NCI-H2107 treated with DMSO at 0.1 percent for 48 hours (cell line): ENCODE results near the gene PAM.
A peak's percentile ranks its signal among the peaks of the same experiment; 100 is the strongest.
"Not testable (repeated sequence)": the region's sequence is repeated elsewhere in the genome, so short reads cannot be mapped to it uniquely, and the experiment has no call there.

Source experiments
- DNase-seq: peaks from one replicate; lab custom pipeline; 2025; ENCODE audit not compliant: unreplicated experiment; lab: John Stamatoyannopoulos, UW

Gene PAM

DNA sequence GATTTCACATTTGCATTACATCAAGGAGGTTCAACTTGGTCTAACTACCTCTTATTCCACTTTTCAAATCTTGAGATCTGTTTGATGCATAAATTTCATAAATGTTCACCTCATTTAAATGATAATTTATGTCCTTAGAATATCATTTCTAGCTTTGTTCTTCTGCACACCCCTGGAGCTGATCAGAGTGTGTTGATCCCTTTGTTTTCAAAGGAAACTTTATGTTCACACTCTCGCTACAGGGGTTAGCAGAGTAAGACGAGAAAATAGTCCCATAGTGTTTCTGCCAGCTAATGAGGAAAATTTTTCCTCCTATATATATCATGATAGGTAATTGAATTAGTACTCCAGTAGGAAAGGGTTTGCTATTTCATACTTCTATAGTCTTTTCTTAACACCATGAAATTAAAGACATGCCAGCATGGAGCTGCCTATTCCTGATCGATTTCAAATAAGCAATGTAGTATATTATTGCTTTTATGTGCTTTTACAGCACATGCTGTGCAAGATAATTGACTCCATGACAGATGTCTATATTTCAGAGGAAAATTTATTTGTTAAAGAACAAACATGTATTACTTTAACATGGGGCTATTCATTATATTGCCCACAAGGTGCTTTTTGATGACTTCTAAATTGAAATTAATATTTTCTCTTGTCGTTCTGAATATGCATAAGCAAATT, 4.8 kb upstream of the PAM start:
- DNase-seq = no peak

DNA sequence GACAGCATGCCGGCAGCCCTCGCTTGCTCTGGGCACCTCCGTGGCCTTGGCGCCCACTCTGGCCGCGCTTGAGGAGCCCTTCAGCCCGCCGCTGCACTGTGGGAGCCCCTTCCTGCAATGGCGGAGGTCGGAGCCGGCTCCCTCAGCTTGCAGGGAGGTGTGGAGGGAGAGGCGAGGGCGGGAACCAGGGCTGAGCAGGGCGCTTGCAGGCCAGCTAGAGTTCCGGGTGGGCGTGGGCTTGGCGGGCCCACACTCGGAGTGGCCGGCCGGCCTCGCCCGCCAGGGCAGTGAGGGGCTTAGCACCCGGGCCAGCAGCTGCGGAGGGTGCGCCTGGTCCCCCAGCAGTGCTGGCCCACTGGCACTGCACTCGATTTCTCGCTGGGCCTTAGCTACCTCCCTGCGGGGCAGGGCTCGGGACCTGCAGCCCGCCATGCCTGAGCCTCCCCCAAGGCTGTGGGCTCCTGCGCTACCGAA, 3.2 kb upstream of the PAM start:
- not testable (repeated sequence) for DNase-seq

DNA sequence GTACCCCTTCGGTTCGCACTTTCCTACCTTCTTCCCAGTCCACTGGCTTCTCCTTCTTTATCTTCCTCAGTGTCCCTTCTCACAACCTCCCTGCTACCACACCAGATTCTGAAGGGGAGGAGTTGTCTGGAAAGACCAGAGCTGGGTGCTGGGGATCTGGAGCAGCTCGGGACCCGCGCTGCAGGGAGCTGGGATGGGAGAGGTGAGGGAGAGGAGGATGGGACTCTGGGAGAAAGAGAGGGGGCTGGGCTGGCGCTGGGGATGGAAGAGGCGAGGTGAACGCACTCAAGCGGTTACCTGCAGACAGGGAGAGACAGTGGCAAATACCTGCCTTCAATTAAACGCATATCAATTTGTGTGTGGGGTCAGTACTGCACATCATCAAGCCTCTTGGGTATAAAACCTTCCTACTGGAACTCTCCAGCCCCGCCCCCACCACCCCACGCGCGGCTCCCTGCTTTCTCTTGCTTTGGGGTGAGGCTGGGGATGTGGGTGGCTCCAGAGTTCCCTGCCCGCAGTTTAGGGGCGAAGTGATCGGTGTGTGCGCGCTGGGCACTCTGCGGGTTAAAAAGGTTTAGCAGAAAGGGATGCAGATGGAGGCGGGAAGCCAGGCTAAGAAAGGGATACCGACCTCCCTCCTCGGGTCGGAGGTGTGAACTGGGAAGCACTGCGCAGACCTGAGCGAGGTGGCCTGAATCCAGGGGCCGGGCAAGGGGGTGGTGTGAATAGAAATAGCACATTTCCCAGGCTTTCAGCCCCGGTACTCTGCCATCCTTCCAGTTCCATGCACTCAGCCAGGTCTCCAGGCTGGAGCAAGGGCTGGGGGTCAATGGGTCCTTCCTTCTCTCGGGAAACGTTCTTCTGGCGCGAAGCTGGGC, 977 bp upstream of the PAM start:
- no peak for DNase-seq

DNA sequence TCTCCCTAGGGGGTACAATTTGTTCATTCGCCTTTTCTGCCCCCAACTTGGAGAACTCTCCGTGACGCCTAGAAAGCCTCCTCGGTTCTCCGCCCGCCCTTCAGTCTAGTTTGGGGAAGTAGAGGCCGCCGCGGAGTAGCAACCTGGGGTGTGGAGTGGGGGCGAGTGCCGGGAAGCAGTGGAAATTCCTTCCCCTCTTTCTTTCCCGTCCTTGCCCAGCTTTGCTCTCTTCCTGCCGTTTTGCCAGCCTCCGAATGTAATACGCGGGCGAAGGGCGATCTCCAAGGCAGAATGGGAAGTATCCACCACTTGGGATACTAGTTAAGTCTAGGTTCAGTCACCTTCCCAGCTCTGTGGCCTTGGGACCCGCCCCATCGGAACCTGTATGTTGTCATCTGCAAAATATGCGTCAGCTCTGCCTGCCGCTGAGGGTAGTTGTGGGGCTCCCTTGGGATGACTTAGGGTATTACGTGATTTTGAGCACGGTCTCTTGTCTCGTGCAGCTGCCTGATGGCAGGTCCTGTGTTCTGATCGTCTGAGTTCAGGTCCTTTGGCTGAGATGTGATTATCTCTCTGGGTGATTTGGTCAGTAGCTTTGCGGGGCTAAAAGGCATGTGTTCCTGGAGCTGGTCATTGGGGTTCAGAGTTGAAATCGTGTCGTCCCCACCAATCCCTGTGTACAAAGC, 724 bp downstream of the PAM start:
- peak; percentile 59 for DNase-seq

DNA sequence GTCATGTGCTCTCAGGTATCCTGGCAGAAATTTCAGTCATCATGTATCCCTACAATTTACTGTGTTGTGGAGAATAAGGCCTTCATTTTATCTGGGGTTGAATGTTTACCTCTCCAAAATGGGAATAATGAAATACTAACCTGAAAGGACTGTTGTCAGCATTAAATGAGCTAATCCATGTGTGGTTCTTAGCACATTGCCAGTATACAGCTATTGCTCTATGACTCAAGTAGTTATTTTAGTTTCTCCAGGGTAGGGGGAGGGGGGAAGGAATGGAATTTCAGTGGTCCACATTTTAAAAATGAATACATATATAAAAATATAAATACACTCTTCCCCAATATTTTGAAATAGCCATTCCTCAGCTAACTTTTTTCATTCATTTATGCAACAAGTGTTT, 3.5 kb downstream of the PAM start:
- DNase-seq = no peak

DNA sequence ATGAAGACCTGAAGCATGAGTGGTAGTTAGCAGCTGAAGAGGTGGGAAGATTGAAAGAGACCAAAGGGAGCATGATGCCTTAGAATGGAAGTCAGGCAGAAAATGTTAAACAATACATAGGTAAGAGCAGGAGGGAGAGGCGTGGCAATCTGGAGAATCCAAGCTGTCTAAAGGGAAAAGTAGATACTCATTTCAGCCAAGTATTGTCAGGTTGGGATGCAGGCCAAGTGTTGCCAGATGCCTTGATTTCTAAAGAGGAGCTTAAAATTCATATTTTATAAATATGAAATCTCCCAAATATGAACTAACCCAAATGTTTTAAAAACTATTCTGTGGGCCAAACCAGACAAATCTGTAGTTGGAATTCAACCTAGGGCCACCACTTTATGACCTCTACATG, 4.2 kb downstream of the PAM start:
- DNase-seq = no peak

DNA sequence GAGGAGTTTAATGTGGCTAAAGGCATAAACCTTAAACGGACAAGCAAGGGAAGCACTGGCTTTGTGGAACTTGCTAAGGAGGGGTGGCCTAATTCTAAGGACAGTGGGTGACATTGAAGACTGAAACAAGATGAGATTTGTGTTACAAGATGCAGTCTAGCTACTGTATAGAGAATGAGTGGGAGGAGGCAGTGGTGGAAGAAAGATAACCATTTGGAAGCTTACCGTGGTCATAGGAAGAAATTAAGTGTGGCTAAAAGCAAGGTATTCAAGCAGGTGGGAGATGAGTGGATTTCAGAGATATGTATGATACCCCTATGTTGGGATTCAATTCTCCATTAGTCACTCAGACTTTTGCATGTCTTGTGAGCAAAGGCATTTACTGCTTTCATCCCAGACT, 4.6 kb downstream of the PAM start:
- no peak for DNase-seq

DNA sequence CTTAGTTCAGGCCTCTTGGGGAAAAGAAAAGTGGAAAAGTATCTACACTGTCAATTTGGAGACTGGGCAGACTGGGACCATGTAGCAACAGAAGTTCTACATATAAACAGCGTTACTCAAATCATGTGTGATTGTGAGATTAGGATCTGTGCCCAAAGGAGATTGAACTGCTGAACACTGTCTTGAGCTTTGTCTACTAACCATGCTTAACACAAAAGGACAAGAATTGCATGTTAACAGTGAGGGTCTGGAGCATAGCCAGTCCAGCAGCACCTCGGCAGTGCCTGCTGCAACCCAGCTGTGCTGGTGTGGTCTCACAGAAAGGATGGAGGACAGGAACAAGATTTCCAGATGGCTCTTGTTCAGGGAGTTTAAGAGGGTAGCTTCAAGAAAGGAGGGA, 5.7 kb downstream of the PAM start:
- DNase-seq = peak; percentile 49

DNA sequence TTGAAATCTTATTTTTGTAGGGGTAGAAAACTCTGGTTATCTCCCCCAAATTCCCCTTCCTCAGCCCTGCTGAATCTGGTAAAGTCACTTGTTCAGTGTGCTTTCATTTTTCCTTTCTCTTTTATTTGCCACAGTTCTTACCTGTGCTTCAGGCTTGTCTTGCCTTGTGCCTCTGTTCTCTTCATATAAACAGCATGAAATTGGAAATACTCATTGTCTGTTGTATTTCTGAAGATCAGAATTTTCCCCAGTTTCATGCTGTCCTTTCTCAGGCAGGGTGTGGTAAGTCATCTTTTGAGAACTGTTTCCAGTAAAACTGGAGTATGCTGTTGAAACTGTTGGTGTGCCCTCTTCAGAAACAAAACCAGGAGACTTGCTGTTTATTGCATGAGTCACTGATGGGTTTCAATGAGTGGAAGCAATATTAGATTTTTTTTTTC, 7.0 kb downstream of the PAM start:
- DNase-seq = peak; percentile 67

DNA sequence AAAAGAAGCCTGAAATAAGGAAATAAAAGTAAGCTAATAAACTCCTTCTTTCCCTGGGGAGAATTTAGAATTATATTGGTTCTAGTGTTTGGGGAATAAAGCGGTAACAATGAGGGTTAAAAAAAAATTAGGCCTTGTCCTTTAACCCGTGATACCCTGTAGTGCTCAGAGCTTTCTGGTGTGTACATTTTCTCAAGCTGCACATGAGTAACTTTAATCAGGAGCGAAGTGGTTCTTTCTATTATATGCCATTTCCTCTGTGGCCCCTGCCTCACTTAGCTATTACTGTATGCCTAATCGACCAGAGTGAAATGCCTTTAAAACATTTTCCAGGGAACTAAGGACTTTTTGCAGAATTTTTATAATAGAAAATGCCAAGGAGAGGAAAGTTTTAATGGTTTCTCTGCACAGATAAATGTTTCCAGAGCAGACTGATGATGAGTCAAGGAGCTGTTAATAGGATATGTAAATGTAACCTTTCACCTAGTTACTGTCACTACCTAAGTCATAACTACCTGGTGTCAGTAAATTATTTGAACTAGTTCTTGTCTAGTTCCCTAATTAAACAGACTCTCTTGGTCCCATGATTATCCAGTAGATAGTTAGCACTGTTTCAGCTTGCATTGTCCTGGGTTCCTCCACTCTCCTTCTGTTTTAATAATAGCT, 7.6 kb downstream of the PAM start:
- no peak for DNase-seq

DNA sequence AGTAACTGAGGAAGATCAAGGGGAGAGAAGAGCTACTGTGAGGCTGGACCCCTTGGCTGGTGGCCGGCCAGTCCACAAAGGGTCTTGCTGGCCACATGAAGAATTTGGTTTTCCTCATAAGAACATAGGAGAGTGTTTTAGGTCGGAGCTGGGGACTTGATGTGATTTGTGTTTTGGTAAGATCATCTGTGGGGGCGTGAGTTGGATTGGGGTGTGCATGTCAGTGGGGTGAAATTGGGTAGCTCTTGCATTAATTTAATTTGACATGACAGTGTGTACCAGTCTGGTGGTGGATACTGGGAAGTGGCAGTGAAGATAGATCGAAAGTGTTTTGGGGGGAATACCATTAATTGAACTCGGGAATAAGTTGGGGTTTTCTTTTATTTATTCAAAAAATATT, 8.6 kb downstream of the PAM start:
- no peak for DNase-seq

DNA sequence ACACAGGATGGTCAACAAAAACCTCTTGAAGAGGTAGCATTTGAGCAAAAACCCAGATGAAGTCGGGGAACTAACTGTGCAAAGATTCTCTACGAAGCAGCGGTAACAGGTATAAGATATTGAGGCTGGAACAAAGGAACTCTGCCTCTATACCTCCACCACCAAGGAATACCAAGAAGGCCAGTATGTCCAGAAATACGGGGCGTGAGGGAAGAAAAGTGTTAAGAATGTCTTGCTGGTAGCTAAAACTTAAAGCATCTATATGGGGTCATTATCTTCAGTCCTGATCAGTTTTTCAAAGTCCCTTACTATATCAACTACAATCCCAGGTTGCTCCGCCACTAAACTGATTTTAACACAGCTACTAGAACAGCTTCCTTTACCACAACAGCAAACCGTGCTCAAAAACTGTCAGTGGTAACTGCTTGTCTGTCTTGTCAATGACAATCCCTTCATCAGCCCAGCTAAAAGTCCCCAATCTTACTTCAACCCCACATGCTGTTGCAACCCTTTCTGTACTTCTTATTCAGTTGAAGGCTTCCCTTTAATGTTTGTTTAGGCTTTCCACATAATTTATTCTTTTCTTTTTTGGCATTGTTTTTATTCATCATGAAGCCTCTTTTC, 9.4 kb downstream of the PAM start:
- no peak for DNase-seq

DNA sequence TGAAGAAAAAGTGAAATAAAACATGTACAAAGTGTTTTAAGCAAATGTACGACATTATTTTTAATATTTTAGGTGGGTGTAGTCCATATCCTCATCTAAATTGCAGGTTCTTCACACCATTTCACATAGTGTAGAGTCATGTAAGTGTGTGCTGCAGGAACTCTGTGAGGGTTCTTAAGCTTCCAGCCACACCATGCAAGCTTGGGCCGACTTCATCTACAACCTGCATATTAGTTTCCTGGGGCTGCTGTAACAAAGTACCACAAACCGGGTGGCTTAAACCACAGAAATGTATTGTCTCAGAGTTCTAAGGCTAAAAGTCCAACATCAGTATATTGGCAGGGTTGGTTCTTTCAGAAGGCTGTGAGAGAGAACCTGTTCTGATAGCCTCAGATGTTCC, 10.2 kb downstream of the PAM start:
- DNase-seq = no peak

DNA sequence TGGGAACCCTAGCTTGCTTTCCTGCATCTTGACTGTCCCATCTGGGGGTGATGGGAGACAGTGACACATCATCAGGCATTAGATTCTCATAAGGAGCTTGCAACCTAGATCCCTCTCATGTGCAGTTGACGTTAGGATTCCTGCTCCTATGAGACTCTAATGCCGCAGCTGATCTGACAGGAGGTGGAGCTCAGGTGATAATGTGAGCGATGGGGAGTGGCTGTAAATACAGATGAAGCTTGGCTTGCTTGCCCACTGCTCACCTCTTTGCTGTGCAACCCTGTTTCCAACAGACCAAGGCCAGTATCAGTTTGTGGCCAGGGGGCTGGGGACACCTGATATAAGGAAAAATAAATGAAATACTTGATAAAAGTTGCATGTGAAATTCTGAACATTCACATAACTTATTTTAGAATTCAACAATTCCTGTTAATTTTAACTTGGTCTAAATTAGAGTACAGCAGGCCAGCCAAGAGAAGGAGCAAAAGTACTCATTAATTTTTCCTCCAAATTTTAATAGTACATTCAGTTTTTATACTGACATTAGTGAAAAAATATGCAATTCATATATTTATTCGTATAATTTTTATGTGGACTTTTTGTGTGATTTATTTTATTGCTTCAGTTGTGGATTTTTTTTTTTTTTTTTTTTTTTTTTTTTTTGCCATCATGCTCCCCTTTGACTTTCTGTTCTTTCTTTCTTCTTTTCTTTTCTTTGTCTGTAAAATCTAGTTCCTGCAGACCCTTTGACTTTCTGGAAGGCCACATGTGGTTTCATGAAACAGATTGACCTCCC, 11.4 kb downstream of the PAM start:
- DNase-seq = no peak

DNA sequence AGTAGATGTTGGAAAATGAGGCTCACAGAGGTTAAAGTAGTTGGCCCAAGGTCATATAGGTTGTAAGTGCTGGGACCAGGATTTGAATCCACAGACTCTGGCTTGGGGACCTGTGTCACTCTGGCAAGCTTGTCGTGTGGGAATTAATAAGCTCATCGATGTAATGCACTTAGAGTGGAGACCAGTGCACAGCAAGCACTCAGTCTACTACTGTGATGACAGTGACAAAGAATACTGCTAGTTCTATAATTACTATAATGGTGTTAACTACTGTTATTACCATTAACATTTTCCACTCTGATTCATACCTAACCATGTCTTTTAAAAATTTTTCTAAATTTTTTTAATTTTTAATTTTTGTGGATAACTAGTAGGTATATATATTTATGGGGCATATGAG, 12.8 kb downstream of the PAM start:
- no peak for DNase-seq

DNA sequence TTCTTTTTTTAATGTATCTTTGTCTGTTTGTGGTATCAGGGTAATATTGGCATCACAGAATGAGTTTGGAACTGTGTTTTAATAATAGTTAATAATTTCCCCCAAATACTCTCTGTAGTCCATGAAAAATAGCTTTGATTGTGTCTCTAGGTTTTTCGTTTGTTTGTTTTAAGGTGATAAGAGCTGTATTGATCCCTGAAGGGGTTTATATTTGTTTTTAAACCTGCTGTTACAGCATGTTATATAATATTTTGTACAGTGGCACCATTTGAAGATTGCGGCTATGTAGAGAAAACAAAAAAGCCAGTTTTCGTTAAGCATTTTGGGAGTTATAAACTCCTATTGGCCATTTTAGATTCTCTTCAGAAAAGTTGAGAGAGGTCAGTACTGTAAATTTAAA, 15.7 kb downstream of the PAM start:
- DNase-seq = no peak

DNA sequence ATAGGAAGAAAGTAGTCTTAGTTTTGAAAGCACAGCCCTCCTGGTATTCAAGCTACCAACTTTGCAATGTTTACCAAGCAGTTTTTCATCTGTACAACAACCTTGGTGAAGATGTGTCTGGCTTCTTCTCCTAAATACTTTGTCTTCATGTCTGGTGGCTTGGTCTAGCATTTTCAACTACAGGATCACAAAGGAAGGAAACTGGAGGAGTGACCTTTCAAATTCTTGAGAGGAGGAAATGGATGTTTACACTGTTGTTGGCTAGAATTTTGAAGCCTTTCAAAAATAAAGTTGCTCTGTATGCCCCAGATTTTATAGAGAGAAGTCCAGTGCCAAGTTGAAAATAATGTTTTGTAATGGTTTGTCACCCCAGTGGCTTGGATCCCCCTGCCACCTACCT, 16.3 kb downstream of the PAM start:
- DNase-seq = no peak

DNA sequence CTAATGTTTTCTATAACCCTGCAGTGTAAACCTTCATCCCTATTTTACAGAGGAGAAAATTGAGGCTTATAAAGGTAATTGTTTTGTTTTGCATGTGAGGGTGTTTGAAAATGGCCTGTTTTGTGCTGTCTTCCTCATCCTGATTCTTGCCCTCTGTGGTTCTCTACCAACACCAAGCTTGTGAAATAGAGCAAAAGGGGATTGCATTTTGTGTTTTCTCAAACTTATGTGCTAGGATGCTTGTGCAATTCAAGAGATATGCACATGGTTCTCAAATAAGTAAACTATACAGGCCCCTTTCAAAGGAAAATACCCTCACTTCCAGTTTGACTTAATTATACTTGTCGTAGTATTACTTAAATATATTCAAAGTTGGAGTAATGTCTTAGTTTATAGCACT, 17.2 kb downstream of the PAM start:
- DNase-seq = no peak

DNA sequence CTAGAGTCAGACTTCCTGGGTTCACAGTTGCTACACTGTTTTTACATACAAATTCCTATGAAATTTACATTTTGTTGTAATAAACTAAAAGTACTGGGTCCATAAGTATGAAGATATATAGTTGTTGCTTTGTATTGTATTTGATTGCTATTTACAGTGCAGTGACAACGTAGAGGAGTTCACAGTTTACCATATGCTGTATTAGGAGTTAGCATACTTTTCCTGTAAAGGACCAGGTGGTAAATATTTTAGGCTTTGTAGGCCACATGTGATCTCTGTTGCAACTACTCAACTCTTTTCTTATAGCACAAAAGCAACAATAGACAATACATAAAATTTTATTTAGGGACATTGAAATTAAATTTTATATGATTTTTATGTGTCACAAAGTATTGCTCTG, 18.0 kb downstream of the PAM start:
- no peak for DNase-seq

DNA sequence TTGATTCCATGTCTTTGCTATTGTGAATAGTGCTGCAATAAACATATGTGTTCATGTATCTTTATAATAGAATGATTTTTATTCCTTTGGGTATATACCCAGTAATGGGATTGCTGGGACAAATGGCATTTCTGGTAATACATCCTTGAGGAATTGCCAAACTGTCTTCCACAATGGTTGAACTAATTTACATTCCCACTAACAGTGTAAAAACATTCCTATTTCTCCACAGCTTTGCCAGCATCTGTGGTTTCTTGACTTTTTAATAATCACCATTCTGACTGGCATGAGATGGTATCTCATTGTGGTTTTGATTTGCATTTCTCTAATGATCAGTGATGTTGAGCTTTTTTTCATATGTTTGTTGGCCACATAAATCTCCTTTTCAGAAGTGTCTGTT, 20.7 kb downstream of the PAM start:
- not testable (repeated sequence) for DNase-seq
